Esophagus muscularis mucosa (tissue), 4 donors: Measurements from ENCODE around the gene MSI2. TPM values are rescaled to one million over a fixed set of nuclear protein-coding genes. Genes with fewer than 3 reads are reported as not detected.

ENCODE experiments used
- DNase-seq: peaks from one replicate; pipeline ENCODE4 v3.0.0-alpha.2; 2017; ENCODE audit errors: extremely low spot score
- H3K27ac ChIP-seq, 4 donors: fragments of 200-600 bp; sonication (generic); replicated peaks in 1 of 4; 1 replicate in 3 of 4; 2 replicates in 1 of 4; pipeline ENCODE4 v1.5.1; 2016 to 2019; ENCODE audit warnings: mild to moderate bottlenecking in 1 of 4
- H3K27me3 ChIP-seq, 4 donors: fragments of 200-600 bp; sonication (generic); one replicate each; pipeline versions ENCODE4 v1.5.1 to v1.6.0; 2016 to 2019
- H3K36me3 ChIP-seq, 4 donors: fragments of 200-600 bp; sonication (generic); one replicate each; pipeline ENCODE4 v1.5.1; 2016 to 2019
- H3K4me1 ChIP-seq, 4 donors: fragments of 200-600 bp; sonication (generic); one replicate each; pipeline ENCODE4 v1.5.1; 2016 to 2019
- H3K4me3 ChIP-seq, 4 donors: fragments of 200-600 bp; sonication (generic); 1 replicate in 2 of 4; 2 replicates in 2 of 4; pipeline ENCODE4 v1.5.1; 2016 to 2019; ENCODE audit warnings: mild to moderate bottlenecking in 4 of 4, moderate library complexity in 1 of 4
- H3K9me3 ChIP-seq, 4 donors: fragments of 200-600 bp; sonication (generic); 1 replicate in 3 of 4; 2 replicates in 1 of 4; pipeline ENCODE4 v1.5.1; 2016 to 2019
- EP300 ChIP-seq: sonication (generic); formaldehyde crosslinking; IDR thresholded peaks from one replicate; pipeline ENCODE4 v1.6.1; 2017; ENCODE audit warnings: antibody characterized with exemption
- POLR2A ChIP-seq: fragments of 450-650 bp; IDR thresholded peaks from one replicate; pipeline ENCODE4 v1.6.1; 2017; ENCODE audit warnings: antibody characterized with exemption, moderate library complexity, mild to moderate bottlenecking, low read depth
- POLR2AphosphoS5 ChIP-seq, 2 donors: sonication (generic); formaldehyde crosslinking; IDR thresholded peaks; one replicate each; pipeline ENCODE4 v1.6.1; 2017; ENCODE audit warnings: antibody characterized with exemption in 2 of 2
- WGBS: methylation state at CpG from one replicate; pipeline ENCODE4 v1.1.5; 2018; 5-methylcytosine and 5-hydroxymethylcytosine counted together
- intact Hi-C: fragments of 100-400 bp; cut with DNase I; formaldehyde crosslinking; loops from one replicate; pipeline ENCODE4 v1.15.1; 2023
- total RNA-seq, 4 donors: library from RNA; depleted of rRNA; stranded (reverse); fragments of >200 nt; gene quantifications; one replicate each; pipeline versions ENCODE4 v1.1.0 to v1.2.1, GENCODE V29; 2016
- TF ChIP-seq, protein P1 (sequence below), 3 experiments: fragments of 200-600 bp in 2 of 3; fragments of 450-650 bp in 1 of 3; sonication (generic) in 2 of 3; IDR thresholded peaks; one replicate each; pipeline ENCODE4 v1.5.1; 2017 to 2019; ENCODE audit warnings: antibody characterized with exemption in 3 of 3, mild to moderate bottlenecking in 2 of 3, moderate library complexity in 1 of 3

The MSI2 gene
- total RNA-seq, 4 donors from 2014 or later: 28.8 to 39.0 (median 29.6) TPM

DNA sequence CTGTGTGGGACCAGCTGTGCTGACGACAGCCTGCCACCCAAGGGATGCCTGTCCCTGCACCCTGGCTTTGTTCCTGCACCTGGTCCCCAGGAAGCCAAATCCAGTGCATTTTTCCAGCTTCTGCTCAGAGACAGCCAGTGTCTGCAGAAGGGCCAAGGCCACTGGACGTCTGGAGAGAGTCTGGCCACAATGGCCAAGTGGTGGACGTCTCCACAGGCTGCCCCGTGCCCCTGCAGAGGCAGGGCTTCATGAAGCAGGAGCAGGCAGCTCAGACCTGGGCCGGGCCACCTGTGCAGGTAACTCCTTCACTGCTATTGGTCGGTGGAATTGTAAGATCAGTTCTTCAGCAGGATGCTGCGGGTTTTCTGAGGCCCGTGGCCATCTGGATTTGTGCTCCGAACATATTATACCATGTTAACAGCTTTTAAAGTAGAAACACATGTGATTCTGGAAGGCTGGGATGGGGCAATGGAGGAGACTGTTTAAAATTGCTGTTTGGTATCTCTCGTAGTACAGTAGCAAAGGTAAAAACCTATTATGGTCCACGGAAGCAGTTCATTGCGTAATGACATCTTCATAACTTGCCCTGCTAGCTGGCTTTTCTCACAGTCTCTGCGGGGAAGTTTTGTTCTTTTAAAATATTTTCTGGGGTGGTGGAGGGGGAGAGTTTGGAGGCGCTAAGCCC, 303.5 kb downstream of the MSI2 start:
- DNase-seq: no peak
- TF ChIP-seq POLR2A: no peak
- TF ChIP-seq, protein P1, sequence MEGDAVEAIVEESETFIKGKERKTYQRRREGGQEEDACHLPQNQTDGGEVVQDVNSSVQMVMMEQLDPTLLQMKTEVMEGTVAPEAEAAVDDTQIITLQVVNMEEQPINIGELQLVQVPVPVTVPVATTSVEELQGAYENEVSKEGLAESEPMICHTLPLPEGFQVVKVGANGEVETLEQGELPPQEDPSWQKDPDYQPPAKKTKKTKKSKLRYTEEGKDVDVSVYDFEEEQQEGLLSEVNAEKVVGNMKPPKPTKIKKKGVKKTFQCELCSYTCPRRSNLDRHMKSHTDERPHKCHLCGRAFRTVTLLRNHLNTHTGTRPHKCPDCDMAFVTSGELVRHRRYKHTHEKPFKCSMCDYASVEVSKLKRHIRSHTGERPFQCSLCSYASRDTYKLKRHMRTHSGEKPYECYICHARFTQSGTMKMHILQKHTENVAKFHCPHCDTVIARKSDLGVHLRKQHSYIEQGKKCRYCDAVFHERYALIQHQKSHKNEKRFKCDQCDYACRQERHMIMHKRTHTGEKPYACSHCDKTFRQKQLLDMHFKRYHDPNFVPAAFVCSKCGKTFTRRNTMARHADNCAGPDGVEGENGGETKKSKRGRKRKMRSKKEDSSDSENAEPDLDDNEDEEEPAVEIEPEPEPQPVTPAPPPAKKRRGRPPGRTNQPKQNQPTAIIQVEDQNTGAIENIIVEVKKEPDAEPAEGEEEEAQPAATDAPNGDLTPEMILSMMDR (IDR thresholded peaks at IDR 0.05): no peak
- no peak for TF ChIP-seq EP300
- TF ChIP-seq POLR2AphosphoS5 (IDR thresholded peaks at IDR 0.05): no peak
- Histone ChIP-seq H3K4me1 (peaks cover 5 to 14% (median 13%) of the 10 kb centered on the region in 4 donors), H3K27me3 (no peaks in the 10 kb centered on the region), H3K9me3 (no peaks in the 10 kb centered on the region), H3K4me3 (no peak overlapping the region), H3K36me3 (no peaks in the 10 kb centered on the region), H3K27ac (no peak overlapping the region)
- intact Hi-C loops: no loop called here
- 97% methylated on average over 10 of the region's 14 CpGs for WGBS

DNA sequence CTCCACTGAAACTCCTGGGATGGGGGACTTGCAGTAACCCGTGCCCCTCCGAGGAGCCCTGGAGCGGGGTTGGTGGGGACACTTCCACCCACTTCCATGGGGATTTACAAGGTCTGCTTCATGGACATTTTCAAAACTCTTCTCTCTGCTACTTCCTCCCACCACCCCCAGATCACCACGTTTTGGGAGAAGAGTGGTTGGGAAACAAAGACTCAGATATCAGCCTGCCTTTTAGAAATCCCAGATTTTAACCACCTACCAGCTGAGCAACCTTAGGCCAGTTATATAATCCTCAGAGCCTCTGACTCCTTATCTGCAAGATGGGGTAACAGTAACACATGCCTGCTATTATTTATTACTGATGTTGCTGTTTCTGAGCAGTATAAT, 304.0 kb downstream of the MSI2 start:
- H3K27ac ChIP-seq: no peak overlapping the region
- intact Hi-C loops: no loop called here
- 89% methylated on average over 4 of the region's 4 CpGs for WGBS
- H3K27me3 ChIP-seq: no peaks in the 10 kb centered on the region
- DNase-seq: no peak
- H3K9me3 ChIP-seq: no peaks in the 10 kb centered on the region
- H3K4me3 ChIP-seq: no peak overlapping the region
- peaks cover 4 to 14% (median 13%) of the 10 kb centered on the region in 4 donors for H3K4me1 ChIP-seq
- H3K36me3 ChIP-seq: no peaks in the 10 kb centered on the region
- TF ChIP-seq, protein P1 (IDR thresholded peaks at IDR 0.05): no peak
- TF ChIP-seq POLR2A (no peak), POLR2AphosphoS5 (IDR thresholded peaks at IDR 0.05) (no peak), EP300 (no peak)

DNA sequence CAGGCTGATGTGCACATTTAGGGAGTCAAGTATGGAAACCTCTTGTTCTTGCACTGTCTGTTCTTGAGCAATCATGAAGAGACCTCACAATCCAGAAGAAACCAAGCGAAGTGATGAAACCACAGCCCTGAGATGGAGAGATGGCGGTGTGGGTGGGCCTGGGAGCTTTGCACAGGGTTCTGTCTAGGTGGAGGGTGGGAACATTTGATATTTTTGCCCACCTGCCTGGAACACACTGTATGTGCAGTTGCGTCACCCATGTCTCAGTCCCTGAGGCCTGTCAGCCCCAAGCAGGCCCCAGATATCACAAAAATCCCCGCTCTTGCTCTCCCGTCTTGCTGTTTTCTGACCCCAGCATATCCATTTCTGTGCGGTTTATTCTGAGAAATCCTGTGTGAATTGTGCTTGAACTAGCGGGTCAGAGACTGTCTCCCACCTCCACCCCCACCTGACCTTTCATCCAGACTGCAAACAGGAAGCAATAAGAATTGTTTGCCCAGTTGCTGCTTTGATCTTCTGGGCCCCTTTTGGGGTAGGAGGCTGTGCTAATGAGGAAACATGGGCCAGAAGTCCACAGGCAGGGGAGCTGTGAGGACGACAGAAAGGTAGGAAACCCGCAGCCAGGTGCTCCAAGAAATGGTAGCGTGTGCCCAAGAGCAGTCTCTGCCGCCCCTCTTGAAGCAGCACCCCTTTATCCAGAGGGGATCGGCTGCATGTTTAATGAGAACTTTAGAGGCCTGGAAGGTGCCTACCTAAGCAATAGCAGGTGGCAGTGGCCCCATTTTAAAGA, 304.9 kb downstream of the MSI2 start:
- TF ChIP-seq POLR2A (no peak), POLR2AphosphoS5 (IDR thresholded peaks at IDR 0.05) (no peak), EP300 (no peak)
- TF ChIP-seq, protein P1 (IDR thresholded peaks at IDR 0.05): no peak
- H3K4me3 ChIP-seq: no peak overlapping the region
- no peak overlapping the region for H3K27ac ChIP-seq
- intact Hi-C loops: no loop called here
- H3K36me3 ChIP-seq: no peaks in the 10 kb centered on the region
- peaks cover 4 to 14% (median 13%) of the 10 kb centered on the region in 4 donors for H3K4me1 ChIP-seq
- no peaks in the 10 kb centered on the region for H3K27me3 ChIP-seq
- DNase-seq: no peak
- no peaks in the 10 kb centered on the region for H3K9me3 ChIP-seq
- whole genome bisulfite sequencing: 87% methylated on average over 11 of the region's 12 CpGs

DNA sequence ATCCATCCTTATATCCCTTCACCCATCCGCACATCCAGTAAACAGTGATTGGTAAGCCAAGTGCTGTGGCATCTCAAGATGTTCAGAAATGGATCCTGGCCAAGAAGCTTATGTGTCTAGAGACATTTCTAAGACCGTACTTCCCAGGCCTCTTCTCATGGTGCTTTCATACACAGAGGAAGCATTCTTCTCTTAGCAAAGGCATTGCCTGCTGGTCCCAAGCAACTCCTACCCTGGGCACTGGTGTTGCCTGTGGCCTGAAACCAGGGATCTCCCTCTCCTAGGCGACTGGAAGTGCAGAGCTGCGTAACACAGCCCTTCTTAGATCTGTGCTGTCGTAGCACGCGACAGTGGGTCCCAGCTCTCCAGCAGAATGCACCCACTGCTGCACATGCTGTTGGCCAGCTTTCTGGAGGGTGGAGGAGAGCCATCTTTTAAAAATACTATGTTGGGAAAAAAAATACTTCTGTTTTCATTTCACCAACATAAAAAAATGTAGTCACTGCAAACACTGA, 305.9 kb downstream of the MSI2 start:
- no peak for DNase-seq
- 90% methylated on average over 7 of the region's 7 CpGs for WGBS
- Histone ChIP-seq H3K4me1 (peaks cover 4 to 11% (median 10%) of the 10 kb centered on the region in 4 donors), H3K27me3 (no peaks in the 10 kb centered on the region), H3K9me3 (no peaks in the 10 kb centered on the region), H3K27ac (no peak overlapping the region), H3K36me3 (no peaks in the 10 kb centered on the region), H3K4me3 (no peak overlapping the region)
- intact Hi-C loops: no loop called here
- TF ChIP-seq EP300: no peak
- no peak for TF ChIP-seq POLR2A
- TF ChIP-seq, protein P1 (IDR thresholded peaks at IDR 0.05): no peak
- TF ChIP-seq POLR2AphosphoS5 (IDR thresholded peaks at IDR 0.05): no peak
